Kidney (tissue), 14 donors: ENCODE measurements around the gene PRKAR2B. TPM values are rescaled to one million over a fixed set of nuclear protein-coding genes. Genes with fewer than 3 reads are reported as not detected.

Experiments
- DNase-seq, 5 donors: peaks; one replicate each; pipeline ENCODE4 v3.0.0-alpha.2; 2013 to 2020
- FAIRE-seq: peaks from 2 replicates; lab custom pipeline; 2012; peaks lifted over from hg19 to GRCh38; lab: Jason Lieb, UNC
- H3K27ac ChIP-seq, 2 donors: one replicate each; pipeline ENCODE4 v1.7.0; 2013; ENCODE audit warnings: low read depth in 2 of 2, low read length in 2 of 2, inconsistent platforms in 1 of 2
- H3K27me3 ChIP-seq: one replicate; pipeline ENCODE4 v1.7.1; 2013; ENCODE audit warnings: low read length, inconsistent platforms; ENCODE audit not compliant: control insufficient read depth, insufficient read depth
- H3K36me3 ChIP-seq, 3 donors: one replicate each; pipeline versions ENCODE4 v1.7.0 to v1.7.1; 2013; ENCODE audit warnings: low read length in 3 of 3, control low read depth in 1 of 3, inconsistent platforms in 1 of 3; ENCODE audit not compliant: insufficient read depth in 3 of 3, control insufficient read depth in 2 of 3
- H3K4me1 ChIP-seq, 3 donors: one replicate each; pipeline versions ENCODE4 v1.7.0 to v1.7.1; 2013; ENCODE audit warnings: low read length in 3 of 3, inconsistent platforms in 1 of 3, low read depth in 1 of 3; ENCODE audit not compliant: control insufficient read depth in 2 of 3, insufficient read depth in 2 of 3
- H3K4me3 ChIP-seq, 3 donors: one replicate each; pipeline versions ENCODE4 v1.7.0 to v1.8.1; 2013; ENCODE audit warnings: low read length in 3 of 3, control low read depth in 1 of 3, inconsistent platforms in 1 of 3
- H3K9ac ChIP-seq, 3 donors: one replicate each; pipeline versions ENCODE4 v1.7.0 to v1.7.1; 2013; ENCODE audit warnings: low read length in 3 of 3, control low read depth in 1 of 3, inconsistent platforms in 1 of 3
- H3K9me3 ChIP-seq, 3 donors: one replicate each; pipeline versions ENCODE4 v1.7.0 to v1.7.1; 2013; ENCODE audit warnings: low read length in 3 of 3, control low read depth in 1 of 3, inconsistent platforms in 1 of 3; ENCODE audit not compliant: control insufficient read depth in 2 of 3, insufficient read depth in 1 of 3
- CTCF ChIP-seq: IDR thresholded peaks from 3 replicates; pipeline ENCODE4 v1.5.1; 2012; ENCODE audit warnings: mild to moderate bottlenecking, moderate library complexity, borderline replicate concordance; ENCODE audit not compliant: insufficient read depth; ENCODE audit errors: extremely low read depth
- intact Hi-C: fragments of 100-400 bp; cut with DNase I; formaldehyde crosslinking; loops from one replicate; pipeline ENCODE4 v1.11.1; 2022
- polyA plus RNA-seq: library from polyadenylated mRNA; stranded (reverse); fragments of 350-450 nt; fragmentation: Illumina TruSeq; extraction: RNeasy Lipid Tissue Mini Kit (QIAGEN cat#74804); gene quantifications from one replicate; pipeline ENCODE4 v1.2.3, GENCODE V29; 2014; ENCODE audit warnings: low read depth, low replicate concordance; ENCODE audit not compliant: insufficient read depth
- total RNA-seq: library from RNA; stranded (reverse); fragmentation: NEBNext Ultra II Directional; extraction: Animal tissue kit (Norgen Biotek cat#: 25700); gene quantifications from one replicate; pipeline ENCODE4 v1.2.1, GENCODE V29; 2021
- donor health status: control.
- donor health status: control.
- donor health status: control.
- donor health status: control.
- donor health status: control.
- donor health status: DM: yes; HTN: yes; CAD: no.
- donor health status: Normal renal cell carcinoma (clear cell type).

Gene PRKAR2B
- total and polyA plus RNA-seq, 2 donors from 2014 or later = 6.9 to 7.3 TPM

- H3K9ac ChIP-seq = no peak overlapping the region
- no peaks in the 10 kb centered on the region for H3K27me3 ChIP-seq
- TF ChIP-seq CTCF = no peak
- intact Hi-C loops = no loop called here
- DNase-seq (no peak), FAIRE-seq (no peak)
- H3K27ac ChIP-seq = peak overlapping the region in 1 of 2 donors; percentile 26
- H3K36me3 ChIP-seq = no peaks in the 10 kb centered on the region
- no peaks in the 10 kb centered on the region for H3K4me1 ChIP-seq
- no peaks in the 10 kb centered on the region for H3K9me3 ChIP-seq
- H3K4me3 ChIP-seq = no peak overlapping the region
These were observed 78.0 kb downstream of the PRKAR2B start for GRCh38 chr7:107122486-107122911.

- intact Hi-C loops = no loop called here
- FAIRE-seq (no peak), DNase-seq (no peak)
- no peak overlapping the region for H3K4me3 ChIP-seq
- no peaks in the 10 kb centered on the region for H3K27me3 ChIP-seq
- H3K36me3 ChIP-seq = no peaks in the 10 kb centered on the region
- H3K9ac ChIP-seq = no peak overlapping the region
- peak overlapping the region in 1 of 2 donors; percentile 3 for H3K27ac ChIP-seq
- TF ChIP-seq CTCF = no peak
- no peaks in the 10 kb centered on the region for H3K9me3 ChIP-seq
- no peaks in the 10 kb centered on the region for H3K4me1 ChIP-seq
These were observed 78.9 kb downstream of the PRKAR2B start for GRCh38 chr7:107123392-107123791.

- FAIRE-seq (no peak), DNase-seq (no peak)
- Histone ChIP-seq H3K9me3 (no peaks in the 10 kb centered on the region), H3K36me3 (no peaks in the 10 kb centered on the region), H3K9ac (no peak overlapping the region), H3K27me3 (no peaks in the 10 kb centered on the region), H3K27ac (no peak overlapping the region), H3K4me1 (no peaks in the 10 kb centered on the region), H3K4me3 (no peak overlapping the region)
- TF ChIP-seq CTCF = no peak
- intact Hi-C loops = no loop called here
These were observed 81.0 kb downstream of the PRKAR2B start for GRCh38 chr7:107125475-107125874.

GRCh38 chr7:107128217-107128616 is 83.7 kb downstream of the PRKAR2B start:
- Histone ChIP-seq H3K4me3 (no peak overlapping the region), H3K27ac (no peak overlapping the region), H3K9ac (no peak overlapping the region), H3K27me3 (no peaks in the 10 kb centered on the region), H3K36me3 (no peaks in the 10 kb centered on the region), H3K9me3 (no peaks in the 10 kb centered on the region), H3K4me1 (no peaks in the 10 kb centered on the region)
- FAIRE-seq (no peak), DNase-seq (no peak)
- intact Hi-C loops = no loop called here
- TF ChIP-seq CTCF = no peak
